ENCODE measurements around the gene OPRD1.
"Not testable (repeated sequence)": the region's sequence is repeated elsewhere in the genome, so short reads cannot be mapped to it uniquely, and the experiment has no call there.

Gene OPRD1

GRCh38 chr1:28811766-28812668 is at the start of gene OPRD1:
OPRD1 (plus strand) TSS chr1:28812170; CDS start chr1:28812384, 214 bp downstream.
- no peak for DNase-seq (ENCODE audit: low read depth)

GRCh38 chr1:28766532-28767183 is 45.3 kb upstream of the OPRD1 start:
- no peak for DNase-seq (ENCODE audit: low read depth)

GRCh38 chr1:28770601-28771165 is 41.3 kb upstream of the OPRD1 start:
- no peak for DNase-seq (ENCODE audit: low read depth)

- DNase-seq (ENCODE audit: low read depth): not testable (repeated sequence)
Measured at GRCh38 chr1:28771921-28772320, 40.0 kb upstream of the OPRD1 start.

GRCh38 chr1:28773105-28773504 is 38.9 kb upstream of the OPRD1 start:
- no peak for DNase-seq (ENCODE audit: low read depth)

- DNase-seq (ENCODE audit: low read depth): peak; percentile 57
Measured at GRCh38 chr1:28775121-28775942, 36.6 kb upstream of the OPRD1 start.

GRCh38 chr1:28776341-28776740 is 35.6 kb upstream of the OPRD1 start:
- no peak for DNase-seq (ENCODE audit: low read depth)

GRCh38 chr1:28778021-28778420 is 33.9 kb upstream of the OPRD1 start:
- DNase-seq (ENCODE audit: low read depth): no peak

- DNase-seq (ENCODE audit: low read depth): no peak
Measured at GRCh38 chr1:28779751-28780408, 32.1 kb upstream of the OPRD1 start.

- no peak for DNase-seq (ENCODE audit: low read depth)
Measured at GRCh38 chr1:28781305-28781704, 30.7 kb upstream of the OPRD1 start.

GRCh38 chr1:28782011-28782410 is 30.0 kb upstream of the OPRD1 start:
- no peak for DNase-seq (ENCODE audit: low read depth)

GRCh38 chr1:28783363-28783762 is 28.6 kb upstream of the OPRD1 start:
- no peak for DNase-seq (ENCODE audit: low read depth)

GRCh38 chr1:28789412-28789811 is 22.6 kb upstream of the OPRD1 start:
- DNase-seq (ENCODE audit: low read depth): no peak

GRCh38 chr1:28789816-28790215 is 22.2 kb upstream of the OPRD1 start:
- DNase-seq (ENCODE audit: low read depth): no peak

- DNase-seq (ENCODE audit: low read depth): no peak
Measured at GRCh38 chr1:28790377-28791035, 21.5 kb upstream of the OPRD1 start.

- not testable (repeated sequence) for DNase-seq (ENCODE audit: low read depth)
Measured at GRCh38 chr1:28791929-28792328, 20.0 kb upstream of the OPRD1 start.

- DNase-seq (ENCODE audit: low read depth): no peak
Measured at GRCh38 chr1:28792644-28793121, 19.3 kb upstream of the OPRD1 start.

- not testable (repeated sequence) for DNase-seq (ENCODE audit: low read depth)
Measured at GRCh38 chr1:28794582-28794981, 17.4 kb upstream of the OPRD1 start.

GRCh38 chr1:28796352-28797211 is 15.4 kb upstream of the OPRD1 start:
- DNase-seq (ENCODE audit: low read depth): no peak

GRCh38 chr1:28800324-28800723 is 11.6 kb upstream of the OPRD1 start:
- DNase-seq (ENCODE audit: low read depth): no peak
